IPS DF 19.7 (cell line): ENCODE results near the gene MSI2.

Experiments used
- DNase-seq: peaks from one replicate; pipeline ENCODE4 v3.0.0-alpha.2; 2013; ENCODE audit warnings: low read depth, low spot score

Gene MSI2

DNA sequence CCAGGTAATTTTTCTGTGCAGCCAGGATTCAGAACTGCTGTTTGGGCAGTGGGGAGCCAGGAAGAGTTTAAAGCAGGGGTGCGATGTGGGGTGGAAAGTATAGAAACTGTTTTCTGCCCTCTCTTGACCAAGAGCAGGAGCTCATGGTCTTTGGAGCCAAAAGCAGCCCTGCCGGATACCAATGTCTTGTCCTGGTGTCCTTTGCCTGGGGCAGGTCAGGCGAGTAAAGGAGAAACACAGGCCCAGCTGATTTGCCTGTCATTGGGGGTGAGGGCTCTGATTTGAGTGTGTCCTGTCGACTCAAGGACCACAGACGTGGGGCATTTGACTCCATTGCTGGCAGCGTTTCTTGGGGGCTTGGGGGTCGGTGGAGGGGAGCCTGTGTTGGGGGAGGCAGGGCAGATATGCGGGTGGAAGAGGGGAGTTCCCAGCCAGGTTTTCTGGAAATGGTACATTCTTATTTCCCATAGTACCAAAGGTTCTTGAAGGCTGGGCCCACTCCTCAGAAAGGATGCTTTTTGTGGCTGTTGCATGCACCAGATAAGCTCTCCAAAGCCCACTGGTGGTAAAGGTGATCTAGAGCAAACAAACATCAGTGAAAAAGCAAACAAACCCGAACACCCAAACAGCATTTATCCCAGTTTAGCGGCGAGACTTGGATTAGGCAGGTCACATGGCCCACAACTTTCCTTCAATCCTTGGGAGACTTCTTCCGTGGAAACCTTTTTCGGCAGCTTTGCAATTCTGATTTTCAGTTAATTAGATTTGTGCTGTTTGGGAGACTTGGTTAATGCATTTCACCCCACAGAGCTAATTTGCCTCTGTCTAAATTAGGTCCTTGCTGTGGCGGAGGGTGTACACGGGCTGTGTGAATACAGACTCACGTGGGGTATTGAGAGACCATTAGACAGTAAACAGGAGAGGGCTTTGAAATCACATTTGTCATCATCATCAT lies 59.0 kb downstream of the MSI2 start:
- DNase-seq: no peak

DNA sequence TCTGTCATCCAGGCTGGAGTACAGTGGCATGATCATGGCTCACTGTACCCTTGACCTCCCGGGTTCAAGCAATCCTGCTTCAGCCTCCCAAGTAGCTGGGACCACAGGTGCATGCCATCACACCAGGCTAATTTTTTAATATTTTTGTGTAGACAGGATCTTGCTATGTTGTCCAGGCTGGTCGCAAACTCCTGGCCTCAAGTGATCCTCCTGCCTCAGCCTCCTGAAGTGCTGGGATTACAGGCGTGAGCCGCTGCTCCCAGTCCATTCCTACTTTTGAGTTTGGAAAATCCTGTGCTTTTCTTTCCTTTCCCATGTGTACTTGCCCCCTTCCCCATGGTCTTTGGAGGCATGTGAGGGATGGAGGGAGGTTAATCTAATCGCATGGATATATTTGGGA lies 60.0 kb downstream of the MSI2 start:
- no peak for DNase-seq

DNA sequence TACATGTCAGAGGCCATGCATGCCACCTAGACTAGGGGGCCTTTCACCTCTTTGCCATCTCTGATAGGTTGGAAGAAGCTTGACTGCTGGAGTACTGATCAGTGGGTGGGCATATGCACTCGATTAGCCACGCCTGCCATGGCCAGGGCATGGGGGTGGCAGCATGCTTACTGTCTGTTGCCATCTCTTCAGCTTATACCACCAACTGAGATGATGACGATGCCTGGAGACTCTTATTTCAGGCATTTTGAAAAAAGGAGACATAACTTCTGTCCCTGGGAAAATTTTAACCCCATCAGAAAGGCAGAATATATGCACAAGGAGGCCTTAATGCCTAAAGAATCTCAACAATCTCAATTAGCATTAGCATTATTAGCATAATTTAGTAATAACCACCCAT lies 60.8 kb downstream of the MSI2 start:
- no peak for DNase-seq

DNA sequence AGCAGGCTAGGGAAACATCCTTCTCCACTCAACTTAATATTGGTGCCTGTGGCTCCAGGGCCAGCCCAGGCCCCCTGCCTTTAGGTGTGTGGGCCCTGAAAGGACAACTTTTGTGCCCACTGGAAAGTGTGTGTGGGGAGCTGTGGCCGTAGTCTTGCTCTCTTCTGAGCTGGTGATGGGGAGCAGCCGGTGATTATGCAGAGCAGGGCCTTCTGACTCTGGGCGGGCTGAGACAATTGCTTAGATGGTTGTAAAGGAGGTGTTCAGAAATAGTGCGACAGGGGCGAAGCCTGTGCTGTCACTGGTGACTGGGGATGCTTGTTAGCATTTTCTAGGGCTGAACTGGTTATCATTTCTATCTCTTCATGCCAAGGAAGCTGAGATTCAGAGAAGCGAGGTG lies 62.6 kb downstream of the MSI2 start:
- DNase-seq: no peak

DNA sequence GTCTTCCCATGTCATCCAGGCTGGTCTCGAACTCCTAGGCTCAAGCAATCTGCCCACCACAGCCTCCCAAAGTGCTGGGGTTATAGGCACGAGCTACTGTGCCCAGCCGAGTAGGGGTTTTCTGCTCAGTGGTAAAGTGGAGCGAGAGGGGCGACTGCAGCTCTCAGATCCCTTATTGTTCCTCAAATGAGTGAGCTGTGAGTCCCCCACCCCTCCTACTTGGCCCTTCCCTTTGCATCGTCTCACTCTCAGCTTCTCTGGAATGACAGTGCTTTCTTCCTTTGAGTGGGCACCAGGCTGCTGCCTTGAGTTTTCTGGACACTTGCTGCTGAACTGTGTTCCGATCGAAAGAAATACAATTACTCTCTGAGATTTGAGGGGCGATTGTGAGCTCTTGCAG lies 63.5 kb downstream of the MSI2 start:
- no peak for DNase-seq

DNA sequence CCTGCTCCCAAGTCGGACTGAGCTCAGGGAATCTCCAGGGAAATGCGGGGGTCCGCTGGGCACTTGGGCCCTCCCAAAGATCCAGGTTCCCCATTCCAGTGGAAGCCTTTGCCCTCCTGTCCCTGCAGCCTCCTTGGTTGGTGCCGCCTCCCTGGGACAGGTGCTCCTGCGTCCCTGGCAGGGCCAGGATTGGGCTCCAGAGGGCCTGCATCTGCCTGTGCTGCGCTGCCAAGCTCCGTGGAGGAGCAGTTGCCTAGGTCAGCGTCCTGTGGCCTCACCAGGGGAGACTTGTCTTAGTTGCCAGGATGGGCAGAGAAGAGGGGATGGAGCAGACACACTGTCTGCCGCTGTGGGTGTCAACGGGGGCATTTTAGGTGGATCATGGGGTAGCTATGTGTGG lies 67.1 kb downstream of the MSI2 start:
- DNase-seq: no peak

DNA sequence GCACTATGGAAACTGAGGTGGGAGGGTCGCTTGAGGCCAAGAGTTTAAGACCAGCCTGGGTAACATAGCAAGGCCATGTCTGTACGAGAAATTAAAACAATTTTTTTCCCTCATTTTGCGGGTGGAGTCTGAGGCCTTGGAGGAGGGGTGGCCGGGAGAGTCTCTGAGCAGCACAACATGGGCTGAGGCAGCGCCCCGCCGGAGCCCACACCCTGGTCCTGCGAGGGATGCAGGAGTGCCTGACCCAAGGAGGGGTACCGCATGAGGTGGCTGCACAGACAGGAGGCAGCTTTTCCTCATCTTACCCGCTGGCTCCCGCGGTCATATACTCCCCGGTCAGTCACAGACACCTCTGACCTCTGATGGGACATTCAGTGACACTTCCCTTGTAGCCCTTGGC lies 67.7 kb downstream of the MSI2 start:
- no peak for DNase-seq

DNA sequence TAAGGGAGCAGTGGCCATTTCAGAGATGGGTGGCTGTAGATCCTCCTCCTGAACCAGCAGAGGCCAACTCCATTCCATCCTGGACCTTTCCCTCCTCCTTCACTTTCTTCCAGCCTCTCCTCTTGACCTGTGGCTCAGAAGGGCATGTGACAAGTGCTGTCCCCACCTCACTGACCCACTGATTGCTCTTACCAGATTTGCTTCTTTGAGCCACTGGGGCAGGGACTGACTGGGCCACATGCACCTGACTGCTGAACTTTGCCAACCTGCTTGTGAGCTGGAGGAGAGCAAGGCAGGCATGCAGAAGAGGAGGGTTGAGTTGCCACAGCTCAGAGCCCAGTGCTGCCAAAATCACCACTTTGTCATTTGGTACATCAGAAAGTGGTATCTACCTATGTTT lies 68.3 kb downstream of the MSI2 start:
- DNase-seq: no peak

DNA sequence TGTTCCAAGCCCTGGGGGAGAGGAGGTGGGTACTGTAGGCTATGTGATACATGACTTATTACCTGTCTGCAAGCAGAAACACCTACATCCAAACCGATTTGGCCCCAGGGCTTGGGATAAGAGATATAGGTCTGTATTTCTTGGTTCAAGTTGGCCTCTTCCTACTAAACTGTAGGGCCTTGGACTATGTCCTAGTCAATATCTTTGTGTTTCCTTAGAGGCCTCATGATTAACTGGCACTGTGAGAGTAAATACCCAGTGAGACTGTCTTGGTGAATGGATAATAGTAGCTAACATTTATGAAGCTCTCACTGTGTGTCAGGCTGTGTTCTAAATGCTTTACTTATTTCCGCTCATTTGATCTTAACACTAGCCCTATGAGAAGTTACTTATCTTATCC lies 70.0 kb downstream of the MSI2 start:
- DNase-seq: no peak

DNA sequence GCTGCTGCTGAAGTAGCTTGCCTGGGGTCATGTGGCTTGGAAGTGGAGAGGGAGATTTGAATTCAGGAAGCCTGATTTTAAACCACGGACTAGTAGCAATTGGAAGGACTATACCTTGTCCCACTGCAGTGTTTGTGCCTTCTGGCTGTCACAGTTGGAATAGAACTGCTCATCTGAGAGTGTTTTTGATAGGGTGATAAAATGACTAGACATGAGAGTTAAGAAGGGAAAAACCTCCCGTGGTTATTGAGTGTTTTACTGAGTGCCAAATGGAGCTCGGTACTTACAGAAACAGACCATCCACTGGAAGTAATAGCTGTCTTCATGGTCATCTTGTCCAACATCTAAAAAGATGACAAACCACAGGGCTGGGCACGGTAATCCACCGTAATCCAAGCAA lies 70.4 kb downstream of the MSI2 start:
- DNase-seq: no peak

DNA sequence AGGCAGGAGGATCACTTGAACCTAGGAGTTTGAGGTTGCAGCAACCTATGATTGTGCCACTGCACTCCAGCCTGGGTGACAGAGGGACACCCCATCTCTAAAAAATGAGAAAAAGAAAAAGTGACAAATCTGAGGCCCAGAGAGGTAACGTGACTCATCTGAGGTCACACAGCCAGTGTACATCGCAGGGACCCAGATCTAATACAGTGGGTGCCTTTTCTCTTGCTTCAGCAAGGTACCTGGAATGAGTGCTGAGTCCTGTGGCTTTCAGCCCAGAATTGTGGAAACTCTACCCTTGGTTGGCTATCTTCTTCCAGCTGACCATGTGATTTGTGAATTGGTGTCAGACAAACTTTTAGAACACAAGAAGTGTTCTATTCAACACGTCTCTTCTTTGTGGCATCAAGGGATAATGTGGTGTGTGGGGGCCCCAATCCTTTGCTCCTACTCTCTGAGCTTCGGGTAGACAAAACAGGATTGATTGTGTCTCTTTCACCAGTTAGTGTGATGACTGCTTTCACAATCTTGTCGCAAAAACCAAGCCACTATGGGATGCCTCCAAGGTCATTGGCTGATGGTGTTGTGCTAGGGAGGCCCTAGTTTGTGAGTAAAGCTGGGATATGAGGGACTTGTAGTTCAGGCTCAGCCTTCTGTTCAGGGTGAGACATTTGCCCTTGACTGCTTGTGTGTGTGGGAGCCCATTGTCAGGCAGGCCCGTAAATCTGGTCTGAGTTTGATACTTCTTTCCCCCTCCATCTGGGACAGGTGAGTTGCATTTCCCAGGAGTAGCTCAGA lies 71.0 kb downstream of the MSI2 start:
- no peak for DNase-seq

DNA sequence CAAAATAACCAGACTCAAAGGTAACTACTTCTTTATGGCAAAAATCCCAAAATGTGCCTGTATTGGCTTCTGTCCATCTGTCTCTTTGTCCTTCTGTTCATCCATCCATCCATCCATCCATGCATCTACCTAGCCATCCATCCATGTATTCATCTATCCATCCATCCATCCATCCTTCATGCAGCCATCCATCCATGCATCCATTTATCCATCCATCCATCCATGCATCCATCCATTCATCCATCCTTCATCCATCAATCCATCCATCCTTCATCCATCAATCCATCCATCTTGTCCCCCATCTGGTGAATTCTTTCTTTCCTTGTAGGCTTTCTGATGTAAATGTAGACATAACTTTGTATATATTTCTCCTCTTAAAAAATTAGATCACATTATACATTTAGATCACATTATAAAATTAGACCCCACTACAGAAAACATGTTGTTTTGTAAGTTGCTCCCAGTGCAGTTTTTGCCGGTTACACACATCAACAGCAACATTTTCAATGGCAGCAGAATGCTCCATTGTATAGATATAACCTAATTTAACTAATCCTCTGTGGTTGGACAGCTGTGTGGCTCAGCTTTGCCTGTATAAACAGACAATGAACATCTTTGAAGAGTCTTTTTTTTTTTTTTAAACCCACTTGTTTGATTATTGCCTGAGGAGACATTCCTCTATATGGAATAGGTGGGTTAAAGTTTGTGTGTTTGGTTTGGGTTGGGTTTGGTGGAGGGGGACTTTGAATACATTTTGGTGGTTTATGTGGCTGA lies 72.0 kb downstream of the MSI2 start:
- DNase-seq: no peak

DNA sequence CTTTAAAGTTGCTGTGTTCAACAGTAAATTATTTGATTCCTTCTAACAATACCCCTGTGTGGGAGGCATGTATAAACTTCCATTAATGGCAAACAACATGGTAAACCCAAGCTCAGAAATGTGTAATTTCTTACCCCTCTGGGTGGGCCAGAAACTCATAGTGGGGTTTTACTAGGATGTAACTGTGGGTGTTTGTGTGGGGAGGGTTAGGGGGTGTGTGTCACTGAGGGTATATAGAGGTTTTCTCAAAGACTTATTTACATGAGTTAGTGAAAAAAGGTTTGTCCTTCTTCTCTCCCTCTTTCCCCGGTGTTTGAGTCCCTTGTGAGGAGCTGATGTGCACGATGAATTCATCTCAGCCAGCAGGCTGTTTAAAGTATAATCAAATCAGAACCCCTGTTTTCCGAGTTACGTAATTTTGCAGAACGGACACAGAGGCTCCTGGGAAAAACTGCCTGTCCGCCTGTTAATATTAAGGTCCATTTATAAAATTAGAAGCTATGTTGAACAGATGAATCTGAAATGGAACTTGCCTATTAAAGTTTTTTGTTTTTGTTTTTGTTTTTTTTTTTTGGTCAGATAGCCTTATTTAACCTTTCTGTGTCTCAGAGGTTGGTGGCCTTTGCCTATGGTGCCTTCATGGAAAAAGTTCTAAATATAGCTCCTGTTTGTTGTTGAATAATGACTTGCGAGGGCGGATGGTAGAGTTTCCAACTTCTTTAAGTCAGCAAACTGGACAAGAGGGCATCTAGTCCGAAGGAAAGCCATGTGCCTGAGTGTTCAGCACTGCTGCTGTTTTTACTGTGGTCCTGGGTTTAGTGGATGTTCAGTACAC lies 73.3 kb downstream of the MSI2 start:
- DNase-seq: no peak

DNA sequence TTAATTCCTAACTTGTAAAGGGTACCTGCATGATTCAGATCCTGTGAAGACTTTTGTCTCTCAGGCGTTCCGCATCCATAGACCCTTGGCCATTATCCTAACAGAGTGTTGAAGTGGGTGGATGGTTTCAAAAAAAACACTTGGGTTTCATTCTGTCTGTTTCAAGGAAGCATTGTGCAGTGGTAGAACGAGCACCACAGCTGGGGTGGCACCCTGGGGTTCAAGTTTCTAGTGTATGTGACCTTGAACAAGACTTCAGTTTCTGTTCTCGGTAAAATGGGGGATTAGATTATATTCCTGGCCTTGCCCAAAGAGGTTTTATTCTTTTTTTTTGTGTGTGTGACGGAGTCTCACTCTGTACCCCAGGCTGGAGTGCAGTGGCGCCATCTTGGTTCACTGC lies 74.3 kb downstream of the MSI2 start:
- DNase-seq: no peak

DNA sequence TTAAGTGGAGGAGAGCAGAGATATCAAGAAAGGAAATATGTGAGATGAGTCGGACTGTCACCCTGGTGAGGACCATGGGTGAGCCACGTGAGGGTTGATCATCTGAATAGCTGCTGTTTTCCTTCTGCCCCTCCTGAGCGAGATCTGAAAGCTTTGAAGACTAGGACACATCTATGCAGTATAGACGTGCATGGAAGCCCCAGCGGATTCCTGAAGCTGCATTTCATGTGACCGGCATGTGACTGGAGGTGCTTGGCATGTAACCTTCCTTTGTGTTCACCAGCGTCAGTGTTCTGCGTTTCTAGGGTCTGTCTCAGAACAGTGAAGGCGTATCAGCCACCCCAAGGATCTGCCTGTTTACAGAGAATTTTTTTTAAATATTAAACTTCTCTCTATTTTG lies 75.1 kb downstream of the MSI2 start:
- DNase-seq: no peak

DNA sequence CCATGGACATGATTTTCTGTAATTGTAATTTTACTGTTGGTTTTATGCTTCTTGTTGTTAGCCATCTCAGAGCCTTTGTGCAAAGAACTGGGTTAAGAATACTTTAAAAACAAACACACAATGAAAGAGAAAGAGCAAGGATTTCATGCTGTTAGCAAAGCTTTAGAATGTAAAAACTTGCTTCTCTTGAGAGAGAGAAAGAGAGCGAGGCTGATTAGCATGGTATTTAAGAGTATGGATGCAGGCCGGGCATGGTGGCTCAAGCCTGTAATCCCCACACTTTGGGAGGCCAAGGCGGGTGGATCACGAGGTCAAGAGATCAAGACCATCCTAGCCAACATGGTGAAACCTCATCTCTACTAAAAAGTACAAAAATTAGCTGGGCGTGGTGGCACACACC lies 76.2 kb downstream of the MSI2 start:
- no peak for DNase-seq

DNA sequence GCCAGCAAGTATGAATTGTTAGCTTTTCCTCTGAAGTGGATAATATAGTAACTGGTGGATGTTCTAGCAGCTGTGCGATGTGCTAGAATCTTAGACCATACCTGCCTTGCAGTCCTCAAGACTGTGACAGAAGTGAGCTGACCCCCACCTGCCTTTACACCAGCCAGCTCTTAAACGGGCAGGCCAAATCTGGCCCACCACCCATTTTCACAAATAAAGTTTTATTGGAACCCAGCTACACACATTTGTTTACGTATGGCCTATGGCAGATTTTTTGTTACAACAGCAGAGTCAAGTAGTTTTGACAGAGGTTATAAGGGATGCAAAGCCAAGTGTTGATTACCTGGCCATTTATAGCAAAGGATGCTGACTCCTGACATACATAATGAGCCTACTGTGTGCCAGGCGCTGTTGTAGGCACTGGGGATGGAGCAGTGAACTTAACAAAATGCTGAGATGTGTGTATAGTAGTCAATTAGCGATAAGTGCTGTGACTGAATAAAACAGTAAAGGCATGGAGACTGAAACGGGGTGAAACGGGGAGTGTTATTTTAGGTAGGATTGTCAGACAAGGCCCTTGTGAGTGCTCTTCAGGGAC lies 79.0 kb downstream of the MSI2 start:
- DNase-seq: no peak

DNA sequence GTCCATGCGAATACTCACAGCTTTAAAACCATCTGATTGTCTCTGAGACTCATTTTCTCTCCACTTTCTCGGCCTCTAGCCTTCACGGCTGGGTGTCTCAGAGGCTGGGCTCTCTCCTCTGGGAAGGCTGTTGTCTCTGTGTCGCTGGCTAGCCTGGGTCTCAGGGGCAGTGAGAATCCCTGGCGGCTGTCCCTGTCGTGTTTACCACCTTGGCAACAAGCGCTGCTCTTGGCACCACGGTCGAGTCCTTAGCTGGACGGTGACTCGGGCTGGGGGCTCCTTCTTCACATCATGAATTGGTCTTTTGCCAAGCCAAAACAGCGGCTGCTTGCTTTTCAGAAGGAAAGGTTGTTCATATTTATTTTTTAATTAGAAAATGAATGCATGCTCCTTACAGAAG lies 81.1 kb downstream of the MSI2 start:
- DNase-seq: no peak

DNA sequence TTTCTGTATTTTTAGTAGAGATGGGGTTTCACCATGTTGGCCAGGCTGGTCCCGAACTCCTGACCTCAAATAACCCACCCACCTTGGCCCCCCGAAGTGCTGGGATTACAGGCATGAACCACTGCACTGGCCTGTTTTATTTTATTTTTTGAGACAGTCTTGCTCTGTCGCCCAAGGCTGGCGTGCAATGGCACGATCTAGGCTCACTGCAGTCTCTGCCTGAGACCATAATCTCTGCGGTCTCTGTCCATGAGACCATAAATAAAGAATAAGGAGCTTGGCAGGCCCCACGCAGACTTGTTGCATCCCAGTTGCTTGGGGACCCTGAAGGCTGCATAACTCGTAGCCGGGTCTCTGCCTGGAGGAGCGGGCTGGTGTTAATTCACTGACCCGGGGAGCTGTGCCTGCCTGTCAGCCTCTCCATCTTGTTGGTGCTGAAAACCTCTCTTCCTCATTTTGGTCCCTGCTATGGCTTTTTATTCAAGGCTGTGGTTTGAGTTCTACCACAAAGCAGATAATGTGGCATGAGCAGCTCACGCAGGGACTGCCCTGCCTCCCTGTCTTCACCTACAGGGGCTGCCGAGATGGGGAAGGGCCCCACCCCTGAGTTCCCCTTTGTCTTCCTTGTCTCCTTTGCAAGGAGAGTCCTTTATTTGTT lies 82.1 kb downstream of the MSI2 start:
- DNase-seq: no peak
